Effector memory CD4-positive, alpha-beta T cell (primary cell): Measurements from ENCODE around the gene TMA16.

Source experiments
- DNase-seq, 3 donors: peaks; one replicate each; pipeline ENCODE4 v3.0.0-alpha.2; 2020
- H3K27ac ChIP-seq: 2 replicates; pipeline ENCODE4 v1.7.0; 2013; ENCODE audit warnings: mild to moderate bottlenecking, low read length, moderate library complexity; ENCODE audit not compliant: insufficient read depth, poor library complexity, severe bottlenecking
- H3K27me3 ChIP-seq: replicated peaks from 2 replicates; pipeline ENCODE4 v1.7.0; 2013; ENCODE audit warnings: mild to moderate bottlenecking, low read length; ENCODE audit not compliant: insufficient read depth, control insufficient read depth, poor library complexity, severe bottlenecking
- H3K36me3 ChIP-seq: 2 replicates; pipeline ENCODE4 v1.7.0; 2013; ENCODE audit warnings: mild to moderate bottlenecking, low read length, moderate library complexity; ENCODE audit not compliant: control insufficient read depth, insufficient read depth
- H3K4me1 ChIP-seq: 2 replicates; pipeline ENCODE4 v1.7.0; 2013; ENCODE audit warnings: low read length, mild to moderate bottlenecking; ENCODE audit not compliant: control insufficient read depth, insufficient read depth, poor library complexity, severe bottlenecking
- H3K4me3 ChIP-seq: 2 replicates; pipeline ENCODE4 v1.7.0; 2013; ENCODE audit warnings: low read length, low read depth, mild to moderate bottlenecking; ENCODE audit not compliant: insufficient read depth, poor library complexity, severe bottlenecking
- H3K9me3 ChIP-seq: 2 replicates; pipeline ENCODE4 v1.7.0; 2013; ENCODE audit warnings: mild to moderate bottlenecking, low read length, moderate library complexity; ENCODE audit not compliant: control insufficient read depth

The TMA16 gene

GRCh38 chr4:163474027-163474426 lies 20.5 kb upstream of the TMA16 start:
- Histone ChIP-seq H3K9me3 (no peaks in the 10 kb centered on the region), H3K36me3 (no peaks in the 10 kb centered on the region), H3K27me3 (no peaks in the 10 kb centered on the region), H3K4me3 (no peak overlapping the region), H3K4me1 (no peaks in the 10 kb centered on the region), H3K27ac (no peak overlapping the region)
- DNase-seq: no peak

GRCh38 chr4:163476761-163477438 lies 17.6 kb upstream of the TMA16 start:
- Histone ChIP-seq H3K36me3 (no peaks in the 10 kb centered on the region), H3K27ac (no peak overlapping the region), H3K4me1 (no peaks in the 10 kb centered on the region), H3K27me3 (no peaks in the 10 kb centered on the region), H3K9me3 (no peaks in the 10 kb centered on the region), H3K4me3 (no peak overlapping the region)
- DNase-seq: no peak

- no peak for DNase-seq
- no peaks in the 10 kb centered on the region for H3K36me3 ChIP-seq
- H3K27ac ChIP-seq: no peak overlapping the region
- H3K27me3 ChIP-seq: no peaks in the 10 kb centered on the region
- H3K4me3 ChIP-seq: no peak overlapping the region
- H3K4me1 ChIP-seq: no peaks in the 10 kb centered on the region
- H3K9me3 ChIP-seq: no peaks in the 10 kb centered on the region
Measured at GRCh38 chr4:163482190-163482589, 12.3 kb upstream of the TMA16 start.

GRCh38 chr4:163484906-163485305 lies 9.6 kb upstream of the TMA16 start:
- Histone ChIP-seq H3K4me1 (no peaks in the 10 kb centered on the region), H3K36me3 (no peaks in the 10 kb centered on the region), H3K27ac (no peak overlapping the region), H3K27me3 (no peaks in the 10 kb centered on the region), H3K4me3 (no peak overlapping the region), H3K9me3 (no peaks in the 10 kb centered on the region)
- peak in 1 of 3 donors; percentile 22 for DNase-seq

GRCh38 chr4:163485589-163485988 lies 8.9 kb upstream of the TMA16 start:
- no peaks in the 10 kb centered on the region for H3K36me3 ChIP-seq
- no peak for DNase-seq
- H3K4me1 ChIP-seq: no peaks in the 10 kb centered on the region

GRCh38 chr4:163486321-163486720 lies 8.2 kb upstream of the TMA16 start:
- Histone ChIP-seq H3K9me3 (no peaks in the 10 kb centered on the region), H3K27ac (no peak overlapping the region), H3K27me3 (no peaks in the 10 kb centered on the region), H3K36me3 (no peaks in the 10 kb centered on the region), H3K4me3 (no peak overlapping the region), H3K4me1 (no peaks in the 10 kb centered on the region)
- no peak for DNase-seq

More at GRCh38 chr4:163485589-163485988, 8.9 kb upstream of the TMA16 start:
- Histone ChIP-seq H3K4me3 (no peak overlapping the region), H3K27ac (no peak overlapping the region), H3K9me3 (no peaks in the 10 kb centered on the region), H3K27me3 (no peaks in the 10 kb centered on the region)

- Histone ChIP-seq H3K27me3 (no peaks in the 10 kb centered on the region), H3K27ac (no peak overlapping the region), H3K4me1 (no peaks in the 10 kb centered on the region), H3K36me3 (no peaks in the 10 kb centered on the region), H3K4me3 (no peak overlapping the region), H3K9me3 (no peaks in the 10 kb centered on the region)
- no peak for DNase-seq
Measured at GRCh38 chr4:163489929-163490328, 4.6 kb upstream of the TMA16 start.

- no peaks in the 10 kb centered on the region for H3K9me3 ChIP-seq
- H3K27me3 ChIP-seq: no peaks in the 10 kb centered on the region
- peaks cover 4% of the 10 kb centered on the region for H3K4me1 ChIP-seq
- H3K36me3 ChIP-seq: no peaks in the 10 kb centered on the region
- no peak overlapping the region for H3K27ac ChIP-seq
- H3K4me3 ChIP-seq: no peak overlapping the region
- DNase-seq: no peak
Measured at GRCh38 chr4:163492951-163493504, 1.5 kb upstream of the TMA16 start.

GRCh38 chr4:163493643-163494359 lies 689 bp upstream of the TMA16 start:
- Histone ChIP-seq H3K4me1 (peaks cover 4% of the 10 kb centered on the region), H3K27ac (peak overlapping the region; percentile 71), H3K4me3 (peak overlapping the region; percentile 86), H3K27me3 (no peaks in the 10 kb centered on the region), H3K9me3 (no peaks in the 10 kb centered on the region), H3K36me3 (no peaks in the 10 kb centered on the region)
- DNase-seq: no peak

GRCh38 chr4:163495900-163496299 lies 1.4 kb downstream of the TMA16 start:
- Histone ChIP-seq H3K9me3 (no peaks in the 10 kb centered on the region), H3K4me1 (peaks cover 4% of the 10 kb centered on the region), H3K4me3 (peak overlapping the region; percentile 4), H3K27me3 (no peaks in the 10 kb centered on the region), H3K36me3 (no peaks in the 10 kb centered on the region), H3K27ac (no peak overlapping the region)
- no peak for DNase-seq
